Heart left ventricle (tissue), 13 donors: ENCODE data around the gene HSFX4.

ENCODE experiments used
- POLR2A ChIP-seq, 2 donors: fragments of 450-650 bp; IDR thresholded peaks; one replicate each; pipeline ENCODE4 v1.6.1; 2017; ENCODE audit warnings: antibody characterized with exemption in 2 of 2, mild to moderate bottlenecking in 2 of 2, moderate library complexity in 2 of 2
- TF ChIP-seq, protein P1 (sequence below), 12 donors: fragments of 200-600 bp; sonication (generic) in 4 of 12; IDR thresholded peaks; one replicate each; pipeline versions ENCODE4 v1.5.0 to v1.8.0; 2018 to 2022; ENCODE audit warnings: antibody characterized with exemption in 12 of 12, mild to moderate bottlenecking in 5 of 12
- donor health status: ischemic (EF 13 %, LVEDD 7.1; RV severe dilation, severe dysfunction).
- donor health status: DM: no; HTN: yes; CAD: no.
- donor health status: DM: no; HTN: no; CAD: no.
- donor health status: ischemic (EF 25% LVEDD 6.9; RV normal size, moderate dysfunction).
- donor health status: ischemic (EF 25% LVEDD 5.7; RV mildly dilated, moderate dysfunction).
- donor health status: ischemic (EF 35%, LVEDD 5.7; RV mildly dilated, moderate dysfunction).
- donor health status: nonischemic (EF 11% LVEDD 7.7; RV severe dilation, severe dysfunction).
- donor health status: DM: yes; HTN: yes; CAD: no.
- donor health status: PGD.
- donor health status: ischemic (EF 29% LVEDD 5.4; RV normal size, mild dysfunction).
- donor health status: nonischemic (EF 23%, LVEDD 6.1; RV moderate dilation, normal function).

DNA sequence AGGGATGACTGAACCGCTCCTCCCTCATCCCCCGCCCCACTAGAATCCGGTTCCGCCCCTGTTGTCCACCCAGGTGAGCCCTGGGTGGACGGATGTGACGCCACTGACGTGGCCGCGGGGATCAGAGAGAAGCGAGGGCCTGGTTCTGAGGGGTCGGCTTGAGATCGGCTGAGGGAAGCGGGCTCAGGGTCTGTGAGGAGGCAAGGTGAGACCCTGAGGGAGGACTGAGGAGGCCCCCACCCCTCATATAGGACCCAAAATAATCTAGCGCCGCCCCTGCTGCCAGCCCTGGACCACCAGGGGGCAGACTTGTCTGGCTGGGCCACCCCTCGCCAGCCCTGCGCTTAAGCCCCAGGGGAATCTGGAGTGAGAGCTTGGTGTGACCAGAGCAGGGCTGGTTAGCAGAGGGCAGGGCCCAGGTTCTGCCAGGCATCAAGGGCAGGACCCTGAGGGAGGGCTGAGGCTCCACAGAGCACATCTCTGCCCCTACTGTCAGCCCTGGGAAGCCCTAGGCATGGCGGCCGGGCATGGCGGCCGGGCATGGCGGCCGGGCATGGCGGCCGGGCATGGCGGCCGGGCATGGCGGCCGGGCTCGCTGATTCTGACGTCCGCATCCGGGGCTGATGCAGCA, 48.2 kb upstream of the HSFX4 start, which contains the start of gene MAGEA8:
- no peak for TF ChIP-seq POLR2A (IDR thresholded peaks at IDR 0.05)
- TF ChIP-seq, protein P1, sequence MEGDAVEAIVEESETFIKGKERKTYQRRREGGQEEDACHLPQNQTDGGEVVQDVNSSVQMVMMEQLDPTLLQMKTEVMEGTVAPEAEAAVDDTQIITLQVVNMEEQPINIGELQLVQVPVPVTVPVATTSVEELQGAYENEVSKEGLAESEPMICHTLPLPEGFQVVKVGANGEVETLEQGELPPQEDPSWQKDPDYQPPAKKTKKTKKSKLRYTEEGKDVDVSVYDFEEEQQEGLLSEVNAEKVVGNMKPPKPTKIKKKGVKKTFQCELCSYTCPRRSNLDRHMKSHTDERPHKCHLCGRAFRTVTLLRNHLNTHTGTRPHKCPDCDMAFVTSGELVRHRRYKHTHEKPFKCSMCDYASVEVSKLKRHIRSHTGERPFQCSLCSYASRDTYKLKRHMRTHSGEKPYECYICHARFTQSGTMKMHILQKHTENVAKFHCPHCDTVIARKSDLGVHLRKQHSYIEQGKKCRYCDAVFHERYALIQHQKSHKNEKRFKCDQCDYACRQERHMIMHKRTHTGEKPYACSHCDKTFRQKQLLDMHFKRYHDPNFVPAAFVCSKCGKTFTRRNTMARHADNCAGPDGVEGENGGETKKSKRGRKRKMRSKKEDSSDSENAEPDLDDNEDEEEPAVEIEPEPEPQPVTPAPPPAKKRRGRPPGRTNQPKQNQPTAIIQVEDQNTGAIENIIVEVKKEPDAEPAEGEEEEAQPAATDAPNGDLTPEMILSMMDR (IDR thresholded peaks at IDR 0.05) = peak in 1 of 12 donors; percentile 21
